Upper lobe of left lung (tissue), 6 donors: ENCODE data around the gene HEXA. TPM values are rescaled to one million over a fixed set of nuclear protein-coding genes. Genes with fewer than 3 reads are reported as not detected.

Experiments
- ATAC-seq, 2 donors: fragments of 200-7000 bp; cut with Tn5 transposase; one replicate each; pipeline ENCODE4 v1.9.1; 2022; ENCODE audit warnings: mild to moderate bottlenecking in 2 of 2, moderate library complexity in 2 of 2; ENCODE audit not compliant: low FRiP score in 2 of 2
- DNase-seq, 2 donors: peaks; one replicate each; pipeline ENCODE4 v3.0.0-alpha.2; 2019 to 2020
- H3K27ac ChIP-seq, 4 donors: fragments of 200-600 bp; sonication (generic); one replicate each; pipeline ENCODE4 v1.5.1; 2016 to 2019
- H3K27me3 ChIP-seq, 4 donors: fragments of 200-600 bp; sonication (generic); one replicate each; pipeline ENCODE4 v1.5.1; 2017 to 2019
- H3K36me3 ChIP-seq, 4 donors: fragments of 200-600 bp; sonication (generic); one replicate each; pipeline ENCODE4 v1.5.1; 2016 to 2019
- H3K4me1 ChIP-seq, 4 donors: fragments of 200-600 bp; sonication (generic); one replicate each; pipeline ENCODE4 v1.5.1; 2018 to 2019
- H3K4me3 ChIP-seq, 4 donors: fragments of 200-600 bp; sonication (generic); one replicate each; pipeline ENCODE4 v1.5.1; 2017 to 2019; ENCODE audit warnings: mild to moderate bottlenecking in 2 of 4, moderate library complexity in 1 of 4
- H3K9me3 ChIP-seq, 4 donors: fragments of 200-600 bp; sonication (generic); one replicate each; pipeline ENCODE4 v1.5.1; 2018 to 2019
- CTCF ChIP-seq, 6 experiments: fragments of 450-650 bp in 4 of 6; fragments of 200-600 bp in 2 of 6; sonication (generic) in 2 of 6; IDR thresholded peaks; one replicate each; pipeline ENCODE4 v1.5.1; 2016 to 2019; ENCODE audit warnings: antibody characterized with exemption in 6 of 6
- EP300 ChIP-seq, 4 donors: sonication (generic); formaldehyde crosslinking; IDR thresholded peaks; one replicate each; pipeline ENCODE4 v1.5.1; 2017; ENCODE audit warnings: antibody characterized with exemption in 4 of 4, control low read depth in 2 of 4
- POLR2A ChIP-seq, 4 donors: fragments of 450-650 bp; IDR thresholded peaks; one replicate each; pipeline ENCODE4 v1.5.1; 2016 to 2017; ENCODE audit warnings: antibody characterized with exemption in 4 of 4, mild to moderate bottlenecking in 2 of 4
- POLR2AphosphoS5 ChIP-seq, 2 donors: sonication (generic); formaldehyde crosslinking; IDR thresholded peaks; one replicate each; pipeline ENCODE4 v1.5.1; 2017; ENCODE audit warnings: antibody characterized with exemption in 2 of 2
- WGBS, 2 donors: methylation state at CpG; one replicate each; pipeline ENCODE4 v1.1.5; 2017 to 2018; 5-methylcytosine and 5-hydroxymethylcytosine counted together
- total RNA-seq, 6 donors: library from RNA; depleted of rRNA in 4 of 6; stranded (reverse); fragments of >200 nt in 4 of 6; gene quantifications; one replicate each; pipeline versions ENCODE4 v1.1.0 to v1.2.1, GENCODE V29; 2016 to 2021
- donor health status: DM: no; HTN: no; CAD: no; lungs with moderate emphysema.
- donor health status: DM: no; HTN: yes; CAD: no; lungs with severe emphysema.

HEXA gene
- total RNA-seq, 6 donors from 2014 or later = 80.5 to 256 (median 149) TPM

GRCh38 chr15:72344602-72345001 lies 31.2 kb downstream of the HEXA start:
- Histone ChIP-seq H3K27ac (no peak overlapping the region), H3K36me3 (peaks cover 34 to 74% (median 63%) of the 10 kb centered on the region in 4 donors), H3K27me3 (no peaks in the 10 kb centered on the region), H3K4me3 (no peak overlapping the region), H3K9me3 (no peaks in the 10 kb centered on the region), H3K4me1 (peaks cover 0 to 2% (median 0%) of the 10 kb centered on the region in 4 donors)
- 53 to 100% methylated on average over 1 of the region's 1 CpG for WGBS, 2 donors
- ATAC-seq = no peak
- TF ChIP-seq CTCF (IDR thresholded peaks at IDR 0.05) = no peak
- TF ChIP-seq EP300 (IDR thresholded peaks at IDR 0.05) = no peak
- no peak for TF ChIP-seq POLR2A (IDR thresholded peaks at IDR 0.05)
- no peak for TF ChIP-seq POLR2AphosphoS5 (IDR thresholded peaks at IDR 0.05)
- no peak for DNase-seq

GRCh38 chr15:72342385-72342784 lies 33.4 kb downstream of the HEXA start:
- peaks cover 25 to 66% (median 41%) of the 10 kb centered on the region in 4 donors for H3K36me3 ChIP-seq
- no peaks in the 10 kb centered on the region for H3K27me3 ChIP-seq
- H3K4me3 ChIP-seq = no peak overlapping the region
- WGBS, 2 donors = 67 to 68% methylated on average over 11 of the region's 11 CpGs
- no peak for TF ChIP-seq EP300 (IDR thresholded peaks at IDR 0.05)
- no peak for TF ChIP-seq POLR2AphosphoS5 (IDR thresholded peaks at IDR 0.05)
- peak in 4 of 6 experiments; percentile 13 to 33 (median 28) for TF ChIP-seq CTCF (IDR thresholded peaks at IDR 0.05)
- no peak for TF ChIP-seq POLR2A (IDR thresholded peaks at IDR 0.05)
- ATAC-seq (no peak), DNase-seq (no peak)
- peaks cover 0 to 6% (median 4%) of the 10 kb centered on the region in 4 donors for H3K4me1 ChIP-seq
- no peaks in the 10 kb centered on the region for H3K9me3 ChIP-seq
- no peak overlapping the region for H3K27ac ChIP-seq

- peaks cover 16 to 61% (median 31%) of the 10 kb centered on the region in 4 donors for H3K36me3 ChIP-seq
- DNase-seq = no peak
These were observed 34.5 kb downstream of the HEXA start for GRCh38 chr15:72341361-72341760.

GRCh38 chr15:72340366-72340765 lies 35.4 kb downstream of the HEXA start:
- Histone ChIP-seq H3K4me1 (peaks cover 0 to 6% (median 4%) of the 10 kb centered on the region in 4 donors), H3K9me3 (no peaks in the 10 kb centered on the region), H3K27me3 (no peaks in the 10 kb centered on the region), H3K27ac (peak overlapping the region in 1 of 4 donors; percentile 35), H3K4me3 (no peak overlapping the region), H3K36me3 (peaks cover 8 to 51% (median 22%) of the 10 kb centered on the region in 4 donors)
- no peak for TF ChIP-seq CTCF (IDR thresholded peaks at IDR 0.05)
- no peak for TF ChIP-seq POLR2A (IDR thresholded peaks at IDR 0.05)
- TF ChIP-seq POLR2AphosphoS5 (IDR thresholded peaks at IDR 0.05) = no peak
- TF ChIP-seq EP300 (IDR thresholded peaks at IDR 0.05) = no peak
- 93 to 95% methylated on average over 1 of the region's 1 CpG for WGBS, 2 donors
- DNase-seq (no peak), ATAC-seq (no peak)

More at GRCh38 chr15:72341361-72341760, 34.5 kb downstream of the HEXA start:
- H3K27me3 ChIP-seq = no peaks in the 10 kb centered on the region
- 94 to 96% methylated on average over 5 to 6 of the region's 6 CpGs for WGBS, 2 donors
- TF ChIP-seq CTCF (IDR thresholded peaks at IDR 0.05) = no peak
- no peak for TF ChIP-seq EP300 (IDR thresholded peaks at IDR 0.05)
- TF ChIP-seq POLR2AphosphoS5 (IDR thresholded peaks at IDR 0.05) = no peak
- TF ChIP-seq POLR2A (IDR thresholded peaks at IDR 0.05) = no peak
- no peak for ATAC-seq
- peaks cover 0 to 6% (median 4%) of the 10 kb centered on the region in 4 donors for H3K4me1 ChIP-seq
- H3K4me3 ChIP-seq = no peak overlapping the region
- H3K9me3 ChIP-seq = no peaks in the 10 kb centered on the region
- H3K27ac ChIP-seq = no peak overlapping the region

- Histone ChIP-seq H3K4me3 (no peak overlapping the region), H3K9me3 (no peaks in the 10 kb centered on the region), H3K36me3 (peaks cover 4 to 45% (median 18%) of the 10 kb centered on the region in 4 donors), H3K4me1 (peaks cover 0 to 6% (median 4%) of the 10 kb centered on the region in 4 donors), H3K27ac (peak overlapping the region in 1 of 4 donors; percentile 58), H3K27me3 (no peaks in the 10 kb centered on the region)
- TF ChIP-seq CTCF (IDR thresholded peaks at IDR 0.05) (no peak), POLR2A (IDR thresholded peaks at IDR 0.05) (peak in 1 of 4 donors; percentile 26), EP300 (IDR thresholded peaks at IDR 0.05) (no peak), POLR2AphosphoS5 (IDR thresholded peaks at IDR 0.05) (peak; percentile 24 to 52)
- peak; percentile 52 to 70 for ATAC-seq
- 45 to 53% methylated on average over 3 of the region's 3 CpGs for WGBS, 2 donors
- peak in 1 of 2 donors; percentile 30 for DNase-seq
These were observed 36.0 kb downstream of the HEXA start for GRCh38 chr15:72339777-72340177.
